SK-N-SH (cell line): Measurements from ENCODE around the gene VASH2. TPM values are rescaled to one million over a fixed set of nuclear protein-coding genes. Genes with fewer than 3 reads are reported as not detected.

Experiments used
- CTCF ChIA-PET: fragments of 300-600, 350-600 bp; formaldehyde crosslinking; extraction: SDS; loops from one replicate; lab custom pipeline; 2021; lab: Yijun Ruan, JAX
- POLR2A ChIA-PET: fragments of 350-600 bp; sonication (Branson Sonifier 250); formaldehyde crosslinking; extraction: SDS; loops from one replicate; lab custom pipeline; 2020; ENCODE audit warnings: antibody characterized with exemption, inconsistent platforms; lab: Yijun Ruan, JAX
- DNase-seq: peaks from one replicate; pipeline ENCODE4 v3.0.0; 2012
- H2AFZ ChIP-seq: fragments of 200-600 bp; sonication (generic); 2 replicates; pipeline ENCODE4 v1.8.1; 2016; ENCODE audit warnings: antibody characterized with exemption, mild to moderate bottlenecking, low read depth
- H3F3A ChIP-seq: fragments of 200-600 bp; sonication (generic); replicated peaks from 2 replicates; pipeline ENCODE3; 2016; ENCODE audit warnings: antibody characterized with exemption, mild to moderate bottlenecking; ENCODE audit not compliant: insufficient read depth
- H3K27ac ChIP-seq, 2 experiments: fragments of 200-500 bp in 1 of 2; fragments of 200-600 bp in 1 of 2; sonication (Bioruptor generic) in 1 of 2; sonication (generic), shearing (Covaris generic) in 1 of 2; 2 replicates each; pipeline versions ENCODE4 v1.5.1 to v1.6.1; 2014 to 2016; ENCODE audit warnings: low read depth in 2 of 2, inconsistent platforms in 1 of 2, low read length in 1 of 2, mild to moderate bottlenecking in 1 of 2, mixed read lengths in 1 of 2
- H3K27me3 ChIP-seq: fragments of 200-600 bp; sonication (generic), shearing (Covaris generic); 2 replicates; pipeline ENCODE4 v1.6.1; 2016; ENCODE audit warnings: mixed run types; ENCODE audit not compliant: insufficient read depth
- H3K36me3 ChIP-seq, 2 experiments: fragments of 200-500 bp in 1 of 2; fragments of 200-600 bp in 1 of 2; sonication (Bioruptor generic) in 1 of 2; sonication (generic) in 1 of 2; replicated peaks in 1 of 2; 2 replicates each; pipeline versions ENCODE3 to v1.5.1; 2014 to 2016; ENCODE audit warnings: low read length in 1 of 2, mild to moderate bottlenecking in 1 of 2; ENCODE audit not compliant: insufficient read depth in 2 of 2, control insufficient read depth in 1 of 2
- H3K4me1 ChIP-seq, 2 experiments: fragments of 200-500 bp in 1 of 2; fragments of 200-600 bp in 1 of 2; sonication (Bioruptor generic) in 1 of 2; sonication (generic), shearing (Covaris generic) in 1 of 2; 2 replicates each; pipeline versions ENCODE4 v1.5.1 to v1.6.1; 2014 to 2016; ENCODE audit warnings: low read depth in 1 of 2, low read length in 1 of 2, mixed run types in 1 of 2; ENCODE audit not compliant: insufficient read depth in 2 of 2, control insufficient read depth in 1 of 2
- H3K4me2 ChIP-seq: fragments of 200-600 bp; sonication (generic), shearing (Covaris generic); 2 replicates; pipeline ENCODE4 v1.6.1; 2017; ENCODE audit warnings: mixed run types
- H3K4me3 ChIP-seq, 2 experiments: fragments of 200-500 bp in 1 of 2; fragments of 200-600 bp in 1 of 2; sonication (Bioruptor generic) in 1 of 2; sonication (generic), shearing (Covaris generic) in 1 of 2; 2 replicates each; pipeline versions ENCODE4 v1.5.1 to v1.8.1; 2014 to 2016; ENCODE audit warnings: low read depth in 2 of 2, inconsistent platforms in 1 of 2, low read length in 1 of 2, mild to moderate bottlenecking in 1 of 2, mixed read lengths in 1 of 2, moderate library complexity in 1 of 2
- H3K79me2 ChIP-seq: fragments of 200-600 bp; sonication (generic); 2 replicates; pipeline ENCODE4 v1.8.1; 2017; ENCODE audit warnings: mild to moderate bottlenecking; ENCODE audit not compliant: insufficient read depth
- H3K9ac ChIP-seq: fragments of 200-600 bp; sonication (generic); 2 replicates; pipeline ENCODE4 v1.6.1; 2017; ENCODE audit warnings: mixed run types
- H3K9me2 ChIP-seq: fragments of 200-600 bp; sonication (generic); 2 replicates; pipeline ENCODE4 v1.6.1; 2017; ENCODE audit warnings: mixed run types
- H3K9me3 ChIP-seq: fragments of 200-600 bp; sonication (generic); 2 replicates; pipeline ENCODE4 v1.6.1; 2017; ENCODE audit warnings: mixed run types, mild to moderate bottlenecking, moderate library complexity
- H4K20me1 ChIP-seq: fragments of 200-600 bp; sonication (generic); 2 replicates; pipeline ENCODE4 v1.6.1; 2017; ENCODE audit warnings: mild to moderate bottlenecking, mixed run types; ENCODE audit not compliant: insufficient read depth
- CHD2 ChIP-seq: fragments of 150-350 bp; IDR thresholded peaks from 2 replicates; pipeline ENCODE4 v1.6.1; 2018; ENCODE audit warnings: low read length; ENCODE audit not compliant: partially characterized antibody
- EP300 ChIP-seq, 2 experiments: IDR thresholded peaks; 2 replicates each; pipeline versions ENCODE4 v1.4.0 to v1.6.1; 2012; ENCODE audit warnings: borderline replicate concordance in 1 of 2, low read depth in 1 of 2, low read length in 1 of 2
- EZH2phosphoT487 ChIP-seq: fragments of 200-600 bp; sonication (generic); IDR thresholded peaks from 2 replicates; pipeline ENCODE4 v1.6.1; 2017; ENCODE audit warnings: low read depth, mixed run types, mild to moderate bottlenecking, antibody characterized with exemption, moderate library complexity, borderline replicate concordance
- FOXJ3 ChIP-seq: sonication (generic); formaldehyde crosslinking; IDR thresholded peaks from 2 replicates; pipeline ENCODE4 v1.5.1; 2020; ENCODE audit warnings: mild to moderate bottlenecking, missing genetic modification reagents
- FOXM1 ChIP-seq: IDR thresholded peaks from 2 replicates; pipeline ENCODE4 v1.4.0; 2012; ENCODE audit warnings: low read depth, mild to moderate bottlenecking
- GATA2 ChIP-seq: sonication (generic); formaldehyde crosslinking; IDR thresholded peaks from 2 replicates; pipeline ENCODE4 v1.5.0; 2020; ENCODE audit warnings: mild to moderate bottlenecking, missing genetic modification reagents
- JUND ChIP-seq: IDR thresholded peaks from 2 replicates; pipeline ENCODE4 v1.4.0; 2012
- NFIC ChIP-seq: IDR thresholded peaks from 2 replicates; pipeline ENCODE4 v1.4.0; 2012; ENCODE audit warnings: borderline replicate concordance
- POLR2AphosphoS5 ChIP-seq: IDR thresholded peaks from 2 replicates; pipeline ENCODE4 v1.6.1; 2012; ENCODE audit warnings: low read depth, low read length
- RCOR1 ChIP-seq: fragments of 150-350 bp; IDR thresholded peaks from 2 replicates; pipeline ENCODE4 v1.6.1; 2017; ENCODE audit warnings: antibody characterized with exemption, low read length
- RFX5 ChIP-seq: IDR thresholded peaks from 2 replicates; pipeline ENCODE4 v1.6.1; 2012; ENCODE audit warnings: mild to moderate bottlenecking, improper control_type of control experiment, low read length
- RXRA ChIP-seq: IDR thresholded peaks from 2 replicates; pipeline ENCODE4 v1.4.0; 2012; ENCODE audit warnings: low read depth, mild to moderate bottlenecking, borderline replicate concordance
- SIN3A ChIP-seq: IDR thresholded peaks from 2 replicates; pipeline ENCODE4 v1.6.1; 2012; ENCODE audit warnings: low read depth, mild to moderate bottlenecking, low read length, moderate library complexity, borderline replicate concordance
- TAF1 ChIP-seq: IDR thresholded peaks from 2 replicates; pipeline ENCODE4 v1.6.1; 2012; ENCODE audit warnings: low read depth, mild to moderate bottlenecking, low read length, moderate library complexity, borderline replicate concordance
- TEAD4 ChIP-seq: IDR thresholded peaks from 2 replicates; pipeline ENCODE4 v1.4.0; 2012; ENCODE audit warnings: mild to moderate bottlenecking, borderline replicate concordance; ENCODE audit not compliant: insufficient read depth
- USF1 ChIP-seq: IDR thresholded peaks from 2 replicates; pipeline ENCODE4 v1.4.0; 2012; ENCODE audit warnings: low read depth, borderline replicate concordance
- YY1 ChIP-seq: IDR thresholded peaks from 2 replicates; pipeline ENCODE4 v1.4.0; 2012; ENCODE audit warnings: low read depth, mild to moderate bottlenecking
- WGBS: methylation state at CpG from one replicate; pipeline ENCODE4 v1.1.6; 2017; ENCODE audit warnings: low lambda C conversion rate; 5-methylcytosine and 5-hydroxymethylcytosine counted together
- polyA plus RNA-seq, 3 experiments: library from polyadenylated mRNA; depleted of rRNA; stranded (reverse); fragments of >200 nt; gene quantifications; 2 replicates each; pipeline ENCODE4 v1.2.3, GENCODE V29; 2012
- TF ChIP-seq, protein P1 (sequence below): fragments of 150-350 bp; IDR thresholded peaks from 2 replicates; pipeline ENCODE4 v1.6.1; 2017; ENCODE audit warnings: antibody characterized with exemption, low read length, low read depth, borderline replicate concordance
- TF ChIP-seq, protein P2 (sequence below): IDR thresholded peaks from 2 replicates; pipeline ENCODE4 v1.4.0; 2012; ENCODE audit warnings: low read depth
- TF ChIP-seq, protein P3 (sequence below): fragments of 150-350 bp; IDR thresholded peaks from 2 replicates; pipeline ENCODE4 v1.6.1; 2016; ENCODE audit warnings: mild to moderate bottlenecking, low read depth, low read length

VASH2 gene
- polyA plus RNA-seq, 1 of the 3 experiments (the other 2 are of a cell fraction), result 0.41 TPM

DNA sequence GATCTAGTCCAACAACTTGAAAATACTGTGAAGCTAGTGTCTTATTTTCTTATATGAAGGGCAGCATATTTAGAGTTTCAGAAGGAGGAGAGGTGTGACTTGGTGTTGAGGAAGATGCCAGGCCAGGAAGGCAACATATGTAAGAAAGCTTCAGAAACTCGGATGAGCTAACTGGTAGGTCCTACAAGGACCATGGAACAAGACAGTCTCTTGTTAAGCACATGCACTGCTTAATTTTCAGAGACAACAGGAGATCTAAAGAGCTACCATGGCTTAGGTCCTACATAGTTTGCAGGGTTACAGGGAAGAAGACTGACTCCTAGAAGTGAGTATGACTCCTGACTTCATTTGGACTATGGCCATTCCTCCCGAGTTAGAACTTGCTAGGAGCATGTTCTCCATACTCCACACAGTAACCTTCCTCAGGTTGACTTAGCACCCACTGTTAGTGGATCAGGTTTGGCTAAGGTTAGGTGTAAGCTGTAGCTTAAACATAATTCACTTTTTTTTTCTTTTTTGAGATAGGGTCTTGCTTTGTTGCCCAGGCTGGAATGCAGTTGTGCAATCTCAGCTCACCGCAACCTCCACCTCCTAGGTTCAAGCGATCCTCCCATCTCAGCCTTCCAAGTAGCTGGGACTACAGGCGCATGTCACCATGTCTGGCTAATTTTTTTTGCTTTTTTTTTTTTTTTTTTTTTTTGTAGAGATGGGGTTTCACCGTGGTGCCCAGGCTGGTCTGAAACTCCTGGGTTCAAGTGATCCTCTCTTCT is 34.4 kb downstream of the VASH2 start:
- ChIA-PET POLR2A (no interaction called here), CTCF (interaction anchor here (0.9 to 2.4 kb wide), 3 partner anchors 10 to 17 kb away, joined by 3 to 19 read pairs (median 5); no protein-coding TSS in a partner anchor)
- WGBS, result 84% methylated on average over 6 of the region's 6 CpGs
- peaks cover 0 to 12% of the 10 kb centered on the region in 2 experiments for H3K36me3 ChIP-seq
- no peaks in the 10 kb centered on the region for H3K9me3 ChIP-seq
- no peaks in the 10 kb centered on the region for H4K20me1 ChIP-seq
- no peak overlapping the region for H3K4me2 ChIP-seq
- no peaks in the 10 kb centered on the region for H3K27me3 ChIP-seq
- H3F3A ChIP-seq, result no peaks in the 10 kb centered on the region
- no peak overlapping the region for H2AFZ ChIP-seq
- TF ChIP-seq SIN3A (no peak), JUND (no peak), POLR2AphosphoS5 (no peak), RXRA (no peak), GATA2 (CRISPR knock-in tag) (no peak), TAF1 (no peak), FOXM1 (no peak), NFIC (no peak)
- TF ChIP-seq, protein P1, sequence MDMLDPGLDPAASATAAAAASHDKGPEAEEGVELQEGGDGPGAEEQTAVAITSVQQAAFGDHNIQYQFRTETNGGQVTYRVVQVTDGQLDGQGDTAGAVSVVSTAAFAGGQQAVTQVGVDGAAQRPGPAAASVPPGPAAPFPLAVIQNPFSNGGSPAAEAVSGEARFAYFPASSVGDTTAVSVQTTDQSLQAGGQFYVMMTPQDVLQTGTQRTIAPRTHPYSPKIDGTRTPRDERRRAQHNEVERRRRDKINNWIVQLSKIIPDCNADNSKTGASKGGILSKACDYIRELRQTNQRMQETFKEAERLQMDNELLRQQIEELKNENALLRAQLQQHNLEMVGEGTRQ, result no peak
- TF ChIP-seq, protein P2, sequence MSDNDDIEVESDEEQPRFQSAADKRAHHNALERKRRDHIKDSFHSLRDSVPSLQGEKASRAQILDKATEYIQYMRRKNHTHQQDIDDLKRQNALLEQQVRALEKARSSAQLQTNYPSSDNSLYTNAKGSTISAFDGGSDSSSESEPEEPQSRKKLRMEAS, result no peak
- no peak for DNase-seq
- no peaks in the 10 kb centered on the region for H3K9me2 ChIP-seq
- no peak overlapping the region for H3K27ac ChIP-seq
- H3K4me3 ChIP-seq, result no peak overlapping the region
- no peak overlapping the region for H3K9ac ChIP-seq
- peaks cover 0 to 4% of the 10 kb centered on the region in 2 experiments; a peak in 1 of 4 replicates for H3K4me1 ChIP-seq
- no peaks in the 10 kb centered on the region for H3K79me2 ChIP-seq

DNA sequence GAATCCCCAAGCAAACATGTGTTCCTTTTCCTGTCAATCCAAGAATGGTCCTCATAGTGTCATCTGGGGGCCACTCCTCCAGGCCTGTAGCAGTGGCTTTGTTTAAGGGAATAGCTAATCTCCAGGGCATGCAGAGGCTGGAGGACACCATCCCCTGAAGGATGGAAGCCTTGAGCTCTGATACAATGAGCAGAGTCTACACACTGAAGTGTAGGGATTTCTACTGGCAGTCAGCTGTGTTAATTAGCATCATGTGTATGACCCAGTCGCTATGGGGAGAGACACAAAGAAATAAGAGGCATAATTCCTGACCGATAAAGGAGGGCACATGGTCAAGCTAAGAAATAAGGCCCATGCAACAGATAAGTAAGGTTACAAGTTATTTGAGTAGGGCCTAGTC is 36.2 kb downstream of the VASH2 start:
- no peaks in the 10 kb centered on the region for H3F3A ChIP-seq
- ChIA-PET CTCF (interaction anchor here (1.1 to 2.4 kb wide), 3 partner anchors 9 to 172 kb away, joined by 3 to 19 read pairs (median 3); no protein-coding TSS in a partner anchor), POLR2A (no interaction called here)
- 96% methylated on average over 2 of the region's 2 CpGs for WGBS
- no peak overlapping the region for H2AFZ ChIP-seq
- no peak overlapping the region for H3K4me2 ChIP-seq
- no peak overlapping the region for H3K27ac ChIP-seq
- H3K79me2 ChIP-seq, result no peaks in the 10 kb centered on the region
- H3K9ac ChIP-seq, result no peak overlapping the region
- H3K9me3 ChIP-seq, result no peaks in the 10 kb centered on the region
- no peak overlapping the region for H3K4me3 ChIP-seq
- DNase-seq, result no peak
- H3K27me3 ChIP-seq, result no peaks in the 10 kb centered on the region
- no peaks in the 10 kb centered on the region for H4K20me1 ChIP-seq
- no peaks in the 10 kb centered on the region for H3K9me2 ChIP-seq
- H3K4me1 ChIP-seq, result no peaks in the 10 kb centered on the region
- H3K36me3 ChIP-seq, result peaks cover 0 to 27% of the 10 kb centered on the region in 2 experiments
- TF ChIP-seq USF1, result no peak
- TF ChIP-seq, protein P1, result no peak
- no peak for TF ChIP-seq EP300 (IDR thresholded peaks at IDR 0.05; ENCODE audit: borderline replicate concordance in 1 of 2, low read depth in 1 of 2, low read length in 1 of 2)
- TF ChIP-seq NFIC, result no peak
- no peak for TF ChIP-seq EZH2phosphoT487
- TF ChIP-seq TAF1, result no peak
- TF ChIP-seq SIN3A, result no peak
- TF ChIP-seq FOXJ3 (CRISPR knock-in tag), result no peak
- no peak for TF ChIP-seq YY1
- no peak for TF ChIP-seq CHD2
- no peak for TF ChIP-seq TEAD4
- no peak for TF ChIP-seq RFX5
- TF ChIP-seq, protein P3, sequence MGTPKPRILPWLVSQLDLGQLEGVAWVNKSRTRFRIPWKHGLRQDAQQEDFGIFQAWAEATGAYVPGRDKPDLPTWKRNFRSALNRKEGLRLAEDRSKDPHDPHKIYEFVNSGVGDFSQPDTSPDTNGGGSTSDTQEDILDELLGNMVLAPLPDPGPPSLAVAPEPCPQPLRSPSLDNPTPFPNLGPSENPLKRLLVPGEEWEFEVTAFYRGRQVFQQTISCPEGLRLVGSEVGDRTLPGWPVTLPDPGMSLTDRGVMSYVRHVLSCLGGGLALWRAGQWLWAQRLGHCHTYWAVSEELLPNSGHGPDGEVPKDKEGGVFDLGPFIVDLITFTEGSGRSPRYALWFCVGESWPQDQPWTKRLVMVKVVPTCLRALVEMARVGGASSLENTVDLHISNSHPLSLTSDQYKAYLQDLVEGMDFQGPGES, result no peak
- TF ChIP-seq RCOR1, result no peak
